ENCODE data around the gene RAD51AP2. TPM values are rescaled to one million over a fixed set of nuclear protein-coding genes. Genes with fewer than 3 reads are reported as not detected.

The RAD51AP2 gene
- total RNA-seq, 1 donor from 2014 or later, result 0.23 TPM

- H3K27me3 Mint-ChIP-seq (ENCODE audit: low read depth), result peaks cover 13% of the 10 kb centered on the region
- no peaks in the 10 kb centered on the region for H3K4me1 Mint-ChIP-seq
- no peaks in the 10 kb centered on the region for H3K36me3 Mint-ChIP-seq (ENCODE audit: low read depth)
- no peak for TF ChIP-seq CTCF (conservative IDR thresholded peaks at IDR 0.05)
- H3K4me3 Mint-ChIP-seq, result no peak overlapping the region
- no peak for DNase-seq (ENCODE audit: low read depth, low spot score)
- H3K27ac Mint-ChIP-seq (ENCODE audit: unreplicated experiment), result no peak overlapping the region
- no peaks in the 10 kb centered on the region for H3K9me3 Mint-ChIP-seq
Measured at GRCh38 chr2:17550907-17551306, 32.7 kb upstream of the RAD51AP2 start.

- no peaks in the 10 kb centered on the region for H3K4me1 Mint-ChIP-seq
- H3K27me3 Mint-ChIP-seq (ENCODE audit: low read depth), result peaks cover 39% of the 10 kb centered on the region
- no peaks in the 10 kb centered on the region for H3K9me3 Mint-ChIP-seq
- DNase-seq (ENCODE audit: low read depth, low spot score), result no peak
- no peak overlapping the region for H3K4me3 Mint-ChIP-seq
- H3K36me3 Mint-ChIP-seq (ENCODE audit: low read depth), result no peaks in the 10 kb centered on the region
- no peak overlapping the region for H3K27ac Mint-ChIP-seq (ENCODE audit: unreplicated experiment)
- no peak for TF ChIP-seq CTCF (conservative IDR thresholded peaks at IDR 0.05)
Measured at GRCh38 chr2:17547737-17548136, 29.5 kb upstream of the RAD51AP2 start.

- Mint-ChIP-seq H3K4me1 (no peaks in the 10 kb centered on the region), H3K27ac (ENCODE audit: unreplicated experiment) (no peak overlapping the region), H3K36me3 (ENCODE audit: low read depth) (no peaks in the 10 kb centered on the region), H3K9me3 (no peaks in the 10 kb centered on the region), H3K4me3 (no peak overlapping the region), H3K27me3 (ENCODE audit: low read depth) (peaks cover 44% of the 10 kb centered on the region)
- no peak for DNase-seq (ENCODE audit: low read depth, low spot score)
- TF ChIP-seq CTCF (conservative IDR thresholded peaks at IDR 0.05), result no peak
Measured at GRCh38 chr2:17547237-17547636, 29.0 kb upstream of the RAD51AP2 start.

GRCh38 chr2:17545680-17546613, 27.7 kb upstream of the RAD51AP2 start:
- DNase-seq (ENCODE audit: low read depth, low spot score), result no peak
- H3K9me3 Mint-ChIP-seq, result no peaks in the 10 kb centered on the region
- H3K36me3 Mint-ChIP-seq (ENCODE audit: low read depth), result no peaks in the 10 kb centered on the region
- peaks cover 8% of the 10 kb centered on the region for H3K4me1 Mint-ChIP-seq
- no peak for TF ChIP-seq CTCF (conservative IDR thresholded peaks at IDR 0.05)
- no peak overlapping the region for H3K4me3 Mint-ChIP-seq
- H3K27ac Mint-ChIP-seq (ENCODE audit: unreplicated experiment), result no peak overlapping the region
- H3K27me3 Mint-ChIP-seq (ENCODE audit: low read depth), result peaks cover 56% of the 10 kb centered on the region

GRCh38 chr2:17544256-17544655, 26.0 kb upstream of the RAD51AP2 start:
- Mint-ChIP-seq H3K27me3 (ENCODE audit: low read depth) (peaks cover 72% of the 10 kb centered on the region), H3K4me3 (no peak overlapping the region), H3K27ac (ENCODE audit: unreplicated experiment) (no peak overlapping the region), H3K9me3 (no peaks in the 10 kb centered on the region), H3K4me1 (peaks cover 19% of the 10 kb centered on the region), H3K36me3 (ENCODE audit: low read depth) (no peaks in the 10 kb centered on the region)
- DNase-seq (ENCODE audit: low read depth, low spot score), result no peak
- TF ChIP-seq CTCF (conservative IDR thresholded peaks at IDR 0.05), result no peak
